HepG2 (cell line): ENCODE data around the gene KRTAP10-5. TPM values are rescaled to one million over a fixed set of nuclear protein-coding genes. Genes with fewer than 3 reads are reported as not detected.

Experiments used
- ATF4 ChIP-seq, 2 experiments: fragments of 450-650 bp in 1 of 2; sonication (generic) in 1 of 2; formaldehyde crosslinking; IDR thresholded peaks; 2 replicates each; pipeline versions ENCODE4 v1.5.0 to v1.8.0; 2020 to 2022; ENCODE audit warnings: mild to moderate bottlenecking in 1 of 2, missing genetic modification reagents in 1 of 2
- FOXJ3 ChIP-seq: sonication (generic); formaldehyde crosslinking; IDR thresholded peaks from 2 replicates; pipeline ENCODE4 v1.4.0; 2020; ENCODE audit warnings: missing genetic modification reagents, mild to moderate bottlenecking, borderline replicate concordance
- HDAC2 ChIP-seq: sonication (generic); formaldehyde crosslinking; IDR thresholded peaks from 2 replicates; pipeline ENCODE4 v1.4.0; 2020; ENCODE audit warnings: missing genetic modification reagents
- HOXA5 ChIP-seq: sonication (generic); formaldehyde crosslinking; IDR thresholded peaks from 2 replicates; pipeline ENCODE4 v1.4.0; 2020; ENCODE audit warnings: missing genetic modification reagents
- HOXA9 ChIP-seq: sonication (generic); formaldehyde crosslinking; IDR thresholded peaks from 2 replicates; pipeline ENCODE4 v1.8.1; 2022; ENCODE audit warnings: missing genetic modification reagents, mild to moderate bottlenecking, moderate library complexity, borderline replicate concordance
- KMT2A ChIP-seq: sonication (generic); formaldehyde crosslinking; IDR thresholded peaks from 2 replicates; pipeline ENCODE4 v1.4.0; 2020; ENCODE audit warnings: missing genetic modification reagents
- MATR3 ChIP-seq: sonication (generic); formaldehyde crosslinking; IDR thresholded peaks from 2 replicates; pipeline ENCODE4 v1.4.0; 2020; ENCODE audit warnings: missing genetic modification reagents
- MTERF4 ChIP-seq: sonication (generic); formaldehyde crosslinking; IDR thresholded peaks from 2 replicates; pipeline ENCODE4 v1.8.0; 2023; ENCODE audit warnings: mild to moderate bottlenecking, missing genetic modification reagents
- MZF1 ChIP-seq: sonication (generic); formaldehyde crosslinking; IDR thresholded peaks from 2 replicates; pipeline ENCODE4 v1.8.1; 2023; ENCODE audit warnings: mild to moderate bottlenecking, missing genetic modification reagents, borderline replicate concordance
- POLR2A ChIP-seq, 2 experiments: IDR thresholded peaks; 2 replicates each; pipeline ENCODE4 v1.6.1; 2011; ENCODE audit warnings: low read depth in 2 of 2, low read length in 2 of 2, mild to moderate bottlenecking in 1 of 2, moderate library complexity in 1 of 2; ENCODE audit not compliant: insufficient read depth in 1 of 2
- SP140L ChIP-seq: sonication (generic); formaldehyde crosslinking; IDR thresholded peaks from 2 replicates; pipeline ENCODE4 v1.4.0; 2020; ENCODE audit warnings: missing genetic modification reagents, borderline replicate concordance
- ZKSCAN5 ChIP-seq: sonication (generic); formaldehyde crosslinking; IDR thresholded peaks from 2 replicates; pipeline ENCODE4 v1.5.1; 2020; ENCODE audit warnings: mild to moderate bottlenecking, missing genetic modification reagents
- ZNF232 ChIP-seq: sonication (generic); formaldehyde crosslinking; IDR thresholded peaks from 2 replicates; pipeline ENCODE4 v1.4.0; 2020; ENCODE audit warnings: missing genetic modification reagents, borderline replicate concordance
- ZNF251 ChIP-seq: sonication (generic); formaldehyde crosslinking; IDR thresholded peaks from 2 replicates; pipeline ENCODE4 v1.9.0; 2021; ENCODE audit warnings: mild to moderate bottlenecking, missing genetic modification reagents
- ZNF333 ChIP-seq: sonication (generic); formaldehyde crosslinking; IDR thresholded peaks from 2 replicates; pipeline ENCODE4 v1.4.0; 2020; ENCODE audit warnings: mild to moderate bottlenecking, missing genetic modification reagents, borderline replicate concordance
- ZNF44 ChIP-seq: sonication (generic); formaldehyde crosslinking; IDR thresholded peaks from 2 replicates; pipeline ENCODE4 v1.5.1; 2020; ENCODE audit warnings: mild to moderate bottlenecking, missing genetic modification reagents
- ZNF460 ChIP-seq: sonication (generic); formaldehyde crosslinking; IDR thresholded peaks from 2 replicates; pipeline ENCODE4 v1.5.1; 2020; ENCODE audit warnings: missing genetic modification reagents, mild to moderate bottlenecking, borderline replicate concordance
- ZNF510 ChIP-seq: sonication (generic); formaldehyde crosslinking; IDR thresholded peaks from 2 replicates; pipeline ENCODE4 v1.4.0; 2020; ENCODE audit warnings: low read depth, mild to moderate bottlenecking, missing genetic modification reagents
- ZNF615 ChIP-seq: sonication (generic); formaldehyde crosslinking; IDR thresholded peaks from 2 replicates; pipeline ENCODE4 v1.5.0; 2020; ENCODE audit warnings: mild to moderate bottlenecking, missing genetic modification reagents, borderline replicate concordance
- ZSCAN12 ChIP-seq: sonication (generic); formaldehyde crosslinking; IDR thresholded peaks from 2 replicates; pipeline ENCODE4 v1.9.0; 2021; ENCODE audit warnings: mild to moderate bottlenecking, missing genetic modification reagents
- polyA plus RNA-seq, 8 experiments: library from polyadenylated mRNA; depleted of rRNA in 3 of 8; stranded (reverse) in 7 of 8; unstranded in 1 of 8; fragments of >200 nt; fragmentation: Illumina TruSeq in 4 of 8; extraction: Trizol in 4 of 8; gene quantifications; 2 replicates each; pipeline versions ENCODE4 v1.2.1 to v1.2.3, GENCODE V29; 2011 to 2016; ENCODE audit warnings: low read depth in 4 of 8, missing spikeins in 1 of 8, mixed read lengths in 1 of 8; ENCODE audit not compliant: insufficient read depth in 1 of 8
- total RNA-seq, 5 experiments: library from RNA; depleted of rRNA; stranded (reverse); fragments of >200 nt; fragmentation: Illumina TruSeq; extraction: Trizol; gene quantifications; 2 replicates each; pipeline ENCODE4 v1.2.3, GENCODE V29; 2016; ENCODE audit warnings: low read depth in 1 of 5
- TF ChIP-seq, protein P1 (sequence below): sonication (generic); formaldehyde crosslinking; IDR thresholded peaks from 2 replicates; pipeline ENCODE4 v1.4.0; 2020; ENCODE audit warnings: mild to moderate bottlenecking, missing genetic modification reagents

Gene KRTAP10-5
- total and polyA plus RNA-seq, 2 of the 13 experiments (the other 11 are each of a cell fraction or from before 2014, with no cell fraction given): not detected

GRCh38 chr21:44593598-44594405 is 13.4 kb upstream of the KRTAP10-5 start (continued):
- TF ChIP-seq, protein P1, sequence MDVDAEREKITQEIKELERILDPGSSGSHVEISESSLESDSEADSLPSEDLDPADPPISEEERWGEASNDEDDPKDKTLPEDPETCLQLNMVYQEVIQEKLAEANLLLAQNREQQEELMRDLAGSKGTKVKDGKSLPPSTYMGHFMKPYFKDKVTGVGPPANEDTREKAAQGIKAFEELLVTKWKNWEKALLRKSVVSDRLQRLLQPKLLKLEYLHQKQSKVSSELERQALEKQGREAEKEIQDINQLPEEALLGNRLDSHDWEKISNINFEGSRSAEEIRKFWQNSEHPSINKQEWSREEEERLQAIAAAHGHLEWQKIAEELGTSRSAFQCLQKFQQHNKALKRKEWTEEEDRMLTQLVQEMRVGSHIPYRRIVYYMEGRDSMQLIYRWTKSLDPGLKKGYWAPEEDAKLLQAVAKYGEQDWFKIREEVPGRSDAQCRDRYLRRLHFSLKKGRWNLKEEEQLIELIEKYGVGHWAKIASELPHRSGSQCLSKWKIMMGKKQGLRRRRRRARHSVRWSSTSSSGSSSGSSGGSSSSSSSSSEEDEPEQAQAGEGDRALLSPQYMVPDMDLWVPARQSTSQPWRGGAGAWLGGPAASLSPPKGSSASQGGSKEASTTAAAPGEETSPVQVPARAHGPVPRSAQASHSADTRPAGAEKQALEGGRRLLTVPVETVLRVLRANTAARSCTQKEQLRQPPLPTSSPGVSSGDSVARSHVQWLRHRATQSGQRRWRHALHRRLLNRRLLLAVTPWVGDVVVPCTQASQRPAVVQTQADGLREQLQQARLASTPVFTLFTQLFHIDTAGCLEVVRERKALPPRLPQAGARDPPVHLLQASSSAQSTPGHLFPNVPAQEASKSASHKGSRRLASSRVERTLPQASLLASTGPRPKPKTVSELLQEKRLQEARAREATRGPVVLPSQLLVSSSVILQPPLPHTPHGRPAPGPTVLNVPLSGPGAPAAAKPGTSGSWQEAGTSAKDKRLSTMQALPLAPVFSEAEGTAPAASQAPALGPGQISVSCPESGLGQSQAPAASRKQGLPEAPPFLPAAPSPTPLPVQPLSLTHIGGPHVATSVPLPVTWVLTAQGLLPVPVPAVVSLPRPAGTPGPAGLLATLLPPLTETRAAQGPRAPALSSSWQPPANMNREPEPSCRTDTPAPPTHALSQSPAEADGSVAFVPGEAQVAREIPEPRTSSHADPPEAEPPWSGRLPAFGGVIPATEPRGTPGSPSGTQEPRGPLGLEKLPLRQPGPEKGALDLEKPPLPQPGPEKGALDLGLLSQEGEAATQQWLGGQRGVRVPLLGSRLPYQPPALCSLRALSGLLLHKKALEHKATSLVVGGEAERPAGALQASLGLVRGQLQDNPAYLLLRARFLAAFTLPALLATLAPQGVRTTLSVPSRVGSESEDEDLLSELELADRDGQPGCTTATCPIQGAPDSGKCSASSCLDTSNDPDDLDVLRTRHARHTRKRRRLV (CRISPR knock-in tag): peak; percentile 34; the same call in 1 of the 2 replicates
- TF ChIP-seq ZNF460 (CRISPR knock-in tag): peak; percentile 41; the same call in 1 of the 2 replicates
- no peak; the same call in 1 of the 2 replicates for TF ChIP-seq ZSCAN12 (CRISPR knock-in tag)
- TF ChIP-seq MZF1 (CRISPR knock-in tag): 0 out of 2 replicates have a peak, but pooled peaks have one; percentile 49
- TF ChIP-seq HDAC2 (CRISPR knock-in tag): peak; percentile 95
- TF ChIP-seq ZNF615: no peak
- TF ChIP-seq MATR3: no peak
- TF ChIP-seq ZNF232 (CRISPR knock-in tag): no peak; the same call in 1 of the 2 replicates
- TF ChIP-seq FOXJ3 (CRISPR knock-in tag): peak; percentile 66; the same call in 1 of the 2 replicates
- TF ChIP-seq HOXA5 (CRISPR knock-in tag): 0 out of 2 replicates have a peak, but pooled peaks have one; percentile 42
- TF ChIP-seq HOXA9 (CRISPR knock-in tag): no peak
- TF ChIP-seq ZNF510: no peak
- TF ChIP-seq KMT2A (CRISPR knock-in tag): peak; percentile 35; the same call in 1 of the 2 replicates
- TF ChIP-seq ATF4 (CRISPR knock-in tag; IDR thresholded peaks at IDR 0.05): peak in 1 of 2 experiments; percentile 54; a peak in 1 of 4 replicates
- TF ChIP-seq ZKSCAN5: 0 out of 2 replicates have a peak, but pooled peaks have one; percentile 22
- no peak for TF ChIP-seq SP140L (CRISPR knock-in tag)
- TF ChIP-seq ZNF333 (CRISPR knock-in tag): no peak
- peak; percentile 77; the same call in 1 of the 2 replicates for TF ChIP-seq MTERF4 (CRISPR knock-in tag)
- peak in 1 of 2 experiments; percentile 40; a peak in 1 of 4 replicates for TF ChIP-seq POLR2A (IDR thresholded peaks at IDR 0.05; ENCODE audit: insufficient read depth in 1 of 2, low read depth in 2 of 2, low read length in 2 of 2)
- no peak for TF ChIP-seq ZNF251
- no peak for TF ChIP-seq ZNF44 (CRISPR knock-in tag)
